ENCODE results near the gene C2CD4D. TPM values are rescaled to one million over a fixed set of nuclear protein-coding genes. Genes with fewer than 3 reads are reported as not detected.

C2CD4D gene
- total and polyA plus RNA-seq, 7 donors: 0.20 to 0.69 (median 0.60) TPM; not detected in 4

GRCh38 chr1:151806170-151806569, 33.5 kb downstream of the C2CD4D start:
- H3K4me1 ChIP-seq: no peaks in the 10 kb centered on the region
- H3K4me3 ChIP-seq: no peak overlapping the region
- no peaks in the 10 kb centered on the region for H3K36me3 ChIP-seq
- H3K27ac ChIP-seq: no peak overlapping the region
- H3K27me3 ChIP-seq: peaks cover 0 to 34% (median 0%) of the 10 kb centered on the region in 3 donors
- no peaks in the 10 kb centered on the region for H3K9me3 ChIP-seq
- TF ChIP-seq CTCF (IDR thresholded peaks at IDR 0.05) (no peak), POLR2AphosphoS5 (IDR thresholded peaks at IDR 0.05) (no peak), POLR2A (IDR thresholded peaks at IDR 0.05) (no peak), EP300 (IDR thresholded peaks at IDR 0.05) (no peak)
- intact Hi-C loops (cut with DNase I): no loop called here
- WGBS, 2 donors: 85 to 89% methylated on average over 7 of the region's 7 CpGs
- DNase-seq: no peak

GRCh38 chr1:151805066-151805820, 34.4 kb downstream of the C2CD4D start, which contains the start of gene LINGO4:
Gene LINGO4 (minus strand): TSS chr1:151805419. CDS start chr1:151802704, 2,715 bp downstream.
- no peak within 1 kb of the TSS for H3K27ac ChIP-seq

GRCh38 chr1:151803915-151804314, 35.7 kb downstream of the C2CD4D start:
- TF ChIP-seq CTCF (IDR thresholded peaks at IDR 0.05): no peak
- TF ChIP-seq EP300 (IDR thresholded peaks at IDR 0.05): no peak
- no peak for TF ChIP-seq POLR2AphosphoS5 (IDR thresholded peaks at IDR 0.05)
- no peak for TF ChIP-seq POLR2A (IDR thresholded peaks at IDR 0.05)
- intact Hi-C loops (cut with DNase I): no loop called here
- DNase-seq: no peak
- H3K27ac ChIP-seq: no peak overlapping the region
- no peak overlapping the region for H3K4me3 ChIP-seq
- H3K9me3 ChIP-seq: no peaks in the 10 kb centered on the region
- H3K36me3 ChIP-seq: no peaks in the 10 kb centered on the region
- WGBS, 2 donors: 95 to 97% methylated on average over 3 of the region's 3 CpGs
- no peaks in the 10 kb centered on the region for H3K4me1 ChIP-seq
- H3K27me3 ChIP-seq: peaks cover 0 to 45% (median 0%) of the 10 kb centered on the region in 3 donors

More at GRCh38 chr1:151805066-151805820, 34.4 kb downstream of the C2CD4D start, which contains the start of gene LINGO4:
- 60 to 70% methylated on average over 12 of the region's 12 CpGs for WGBS, 2 donors
- Histone ChIP-seq H3K4me1 (no peaks in the 10 kb centered on the region), H3K36me3 (no peaks in the 10 kb centered on the region), H3K4me3 (no peak within 1 kb of the TSS), H3K9me3 (no peaks in the 10 kb centered on the region), H3K27me3 (peaks cover 0 to 43% (median 0%) of the 10 kb centered on the region in 3 donors)
- TF ChIP-seq POLR2AphosphoS5 (IDR thresholded peaks at IDR 0.05) (no peak), CTCF (IDR thresholded peaks at IDR 0.05) (no peak), EP300 (IDR thresholded peaks at IDR 0.05) (no peak), POLR2A (IDR thresholded peaks at IDR 0.05) (no peak)
- peak; percentile 22 for DNase-seq
- intact Hi-C loops (cut with DNase I): no loop called here

- intact Hi-C loops (cut with DNase I): no loop called here
- Histone ChIP-seq H3K9me3 (no peaks in the 10 kb centered on the region), H3K4me1 (no peaks in the 10 kb centered on the region), H3K4me3 (no peak overlapping the region), H3K27ac (no peak overlapping the region), H3K36me3 (no peaks in the 10 kb centered on the region), H3K27me3 (peaks cover 0 to 45% (median 0%) of the 10 kb centered on the region in 3 donors)
- peak; percentile 25 for DNase-seq
- TF ChIP-seq CTCF (IDR thresholded peaks at IDR 0.05) (no peak), EP300 (IDR thresholded peaks at IDR 0.05) (no peak), POLR2A (IDR thresholded peaks at IDR 0.05) (no peak), POLR2AphosphoS5 (IDR thresholded peaks at IDR 0.05) (no peak)
Observed at GRCh38 chr1:151803164-151803563, 36.5 kb downstream of the C2CD4D start.

All from sigmoid colon (tissue), 7 donors.